Activated T-cell treated with anti-CD3 and anti-CD28 coated beads for 1 hour (primary cell): ENCODE data around the gene FILIP1L.

Experiments used
- DNase-seq: peaks from one replicate; pipeline ENCODE4 v3.0.0-alpha.2; 2020; ENCODE audit warnings: low read depth

The FILIP1L gene

DNA sequence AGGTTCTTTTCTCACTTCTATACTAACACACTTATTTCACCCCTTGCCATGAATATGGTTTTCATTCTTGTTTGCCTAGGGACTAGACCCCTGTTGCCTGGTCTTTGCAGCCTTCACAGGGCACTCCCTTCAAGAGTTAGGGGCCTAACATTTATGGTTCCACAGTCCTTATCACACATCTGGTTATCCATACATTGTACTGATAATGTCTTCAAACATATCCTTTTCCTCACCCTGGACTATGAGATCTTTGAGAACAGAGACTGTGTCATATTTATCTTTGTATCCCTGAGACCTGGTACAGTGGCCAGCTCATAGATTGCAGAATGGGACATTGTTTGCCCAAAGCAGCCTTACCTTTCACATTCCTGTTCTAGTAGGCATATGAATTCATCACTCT is 190.4 kb downstream of the FILIP1L start:
- DNase-seq: no peak

DNA sequence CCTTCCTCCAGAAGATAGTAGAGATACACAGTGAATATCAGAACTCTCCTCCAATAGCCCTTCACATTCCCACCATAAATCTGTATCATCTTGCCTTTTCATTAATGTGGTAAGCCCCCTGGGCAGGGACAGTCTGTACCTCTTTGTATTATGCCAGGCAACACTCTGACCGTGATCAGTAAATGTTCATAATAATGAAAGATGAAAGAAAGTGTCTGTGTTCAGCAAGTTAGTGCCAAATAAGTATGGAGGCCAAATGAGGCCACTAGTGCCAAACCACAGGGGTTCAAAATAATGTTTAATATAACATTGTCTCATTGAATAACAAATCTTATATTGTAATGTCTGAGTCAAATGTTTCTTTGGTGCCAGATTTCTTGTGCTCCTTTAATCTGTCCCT is 192.3 kb downstream of the FILIP1L start:
- DNase-seq: no peak

DNA sequence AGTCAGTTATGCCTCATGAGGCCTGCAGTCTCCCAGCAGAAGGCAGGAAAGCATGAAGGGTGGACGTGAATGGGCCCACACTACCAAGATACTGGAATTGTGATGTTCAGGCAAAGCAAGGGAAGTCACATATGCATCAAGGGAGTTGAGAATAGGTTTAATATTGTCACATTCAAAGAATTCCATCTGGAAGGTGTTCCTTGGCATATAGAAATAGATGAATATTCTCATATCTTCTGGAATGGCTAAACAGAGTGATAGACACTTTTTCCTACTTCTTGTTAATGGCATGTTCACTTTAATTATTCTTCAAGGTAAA is 193.0 kb downstream of the FILIP1L start:
- no peak for DNase-seq

DNA sequence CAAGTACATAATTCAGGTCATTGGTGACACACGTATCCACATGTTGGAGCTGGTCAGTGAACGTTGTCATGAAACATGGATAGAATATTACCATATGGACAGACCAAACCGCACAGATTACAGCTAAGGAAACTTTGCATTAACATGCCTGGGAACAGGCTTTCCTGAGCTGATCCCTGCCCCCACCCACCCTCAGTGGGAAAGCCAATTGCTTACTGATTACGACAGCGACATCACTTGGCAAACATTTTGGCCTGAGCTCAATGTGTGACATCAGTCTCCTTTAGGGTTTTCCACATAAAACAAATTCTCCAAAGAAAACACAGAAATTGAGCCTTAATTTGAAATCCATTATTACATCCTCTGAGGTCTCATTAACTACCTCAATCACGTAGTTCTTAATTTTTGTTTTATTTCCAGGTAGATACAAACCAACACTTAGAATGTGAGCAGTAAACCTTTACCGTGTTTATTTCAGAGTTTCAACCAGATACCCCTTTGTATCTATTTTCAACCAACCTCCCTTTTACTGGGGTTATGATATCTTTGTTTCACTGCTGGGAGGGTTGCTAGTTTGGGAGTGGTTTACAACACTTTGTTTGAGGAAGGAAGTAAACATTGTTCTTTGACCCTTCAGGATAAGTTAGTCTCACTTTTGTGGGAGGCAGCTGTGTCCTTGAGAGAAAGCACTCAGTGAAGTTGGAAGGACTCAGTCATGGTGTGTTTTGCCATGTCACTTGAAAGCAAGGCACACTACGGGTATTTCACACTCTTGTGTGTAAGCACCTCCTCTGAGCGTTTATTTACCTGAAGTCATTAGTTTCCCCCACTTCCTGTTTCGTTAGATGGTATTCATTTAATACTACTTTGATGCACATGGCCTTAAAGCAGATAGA is 193.6 kb downstream of the FILIP1L start:
- DNase-seq: no peak

DNA sequence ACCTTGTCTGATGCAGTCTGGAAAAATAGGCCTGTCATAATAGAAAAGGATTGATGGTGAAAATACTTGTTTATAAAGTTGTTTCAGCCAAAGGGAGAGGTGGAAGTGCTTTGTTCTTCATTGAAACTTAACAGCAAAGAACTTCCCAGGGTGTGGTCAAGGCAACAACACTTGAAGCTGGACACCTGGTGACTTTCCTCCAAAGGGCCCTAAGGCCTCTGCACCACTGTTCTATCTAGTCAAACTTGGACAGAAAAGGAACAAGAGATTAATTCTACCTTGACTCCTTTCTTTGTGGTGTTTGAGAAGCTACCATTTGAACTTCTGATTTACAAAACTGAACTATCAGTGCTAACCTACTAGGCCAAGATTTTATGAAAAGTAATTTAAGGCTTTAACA is 194.6 kb downstream of the FILIP1L start:
- no peak for DNase-seq

DNA sequence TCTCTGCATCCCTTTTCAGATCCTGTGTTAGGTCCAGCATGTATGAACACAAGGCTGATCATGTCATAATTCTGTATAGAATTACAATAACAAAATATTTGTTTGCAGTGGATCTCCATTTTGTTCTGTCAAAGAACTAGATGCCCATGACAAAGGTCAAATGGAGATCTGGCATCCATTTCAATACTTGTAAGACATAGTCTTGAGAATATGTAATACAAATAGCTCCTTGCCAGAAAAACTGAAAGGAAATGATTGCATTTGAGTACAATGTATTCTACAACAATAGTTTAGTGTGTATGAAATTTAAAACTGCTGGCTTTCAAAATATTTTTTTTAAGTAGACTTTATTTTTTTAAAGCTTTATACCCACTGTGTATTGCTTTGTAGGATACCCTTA is 195.6 kb downstream of the FILIP1L start:
- no peak for DNase-seq

DNA sequence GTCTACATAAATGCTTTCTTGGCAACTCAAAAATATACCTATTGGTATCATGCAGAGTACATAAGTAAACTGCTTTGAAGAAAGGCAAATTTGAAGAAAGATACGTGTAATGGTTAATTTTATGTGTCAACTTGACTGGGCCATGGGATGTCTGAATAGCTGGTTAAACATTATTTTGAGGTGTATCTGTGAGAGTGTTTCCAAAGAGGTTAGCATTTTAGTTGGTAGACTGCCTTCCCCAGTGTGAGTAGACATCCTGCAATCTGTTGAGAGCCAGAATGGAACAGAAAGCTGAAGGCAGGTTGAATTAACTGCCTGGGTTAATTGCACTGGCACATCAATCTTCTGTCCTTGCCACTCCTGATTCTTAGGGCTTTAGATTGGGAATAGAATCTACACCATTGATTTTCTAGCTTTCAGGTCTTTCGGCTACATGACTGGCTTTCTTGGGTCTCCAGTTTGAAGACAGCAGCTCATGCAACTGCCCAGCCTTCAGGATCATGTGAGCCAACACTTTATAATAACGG is 198.3 kb downstream of the FILIP1L start:
- no peak for DNase-seq

DNA sequence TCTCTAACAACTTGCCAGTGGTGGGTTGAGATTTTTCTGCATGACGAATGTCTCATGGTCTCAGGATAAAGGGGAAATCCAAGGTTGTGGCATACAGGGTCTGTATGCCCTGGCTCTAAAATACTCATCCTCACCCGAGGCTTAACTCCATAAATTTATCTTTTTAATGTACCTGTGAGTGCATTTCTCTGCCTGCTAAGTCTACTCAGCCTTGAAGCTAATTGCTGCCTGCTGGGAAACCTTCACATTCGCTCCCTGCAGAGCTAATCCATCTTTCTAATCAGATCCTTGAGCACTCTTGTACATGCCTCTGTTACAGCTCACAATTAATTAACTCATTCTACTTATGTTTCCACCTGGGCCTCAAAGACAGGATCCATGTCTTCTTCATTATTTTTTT is 202.9 kb downstream of the FILIP1L start:
- DNase-seq: no peak

DNA sequence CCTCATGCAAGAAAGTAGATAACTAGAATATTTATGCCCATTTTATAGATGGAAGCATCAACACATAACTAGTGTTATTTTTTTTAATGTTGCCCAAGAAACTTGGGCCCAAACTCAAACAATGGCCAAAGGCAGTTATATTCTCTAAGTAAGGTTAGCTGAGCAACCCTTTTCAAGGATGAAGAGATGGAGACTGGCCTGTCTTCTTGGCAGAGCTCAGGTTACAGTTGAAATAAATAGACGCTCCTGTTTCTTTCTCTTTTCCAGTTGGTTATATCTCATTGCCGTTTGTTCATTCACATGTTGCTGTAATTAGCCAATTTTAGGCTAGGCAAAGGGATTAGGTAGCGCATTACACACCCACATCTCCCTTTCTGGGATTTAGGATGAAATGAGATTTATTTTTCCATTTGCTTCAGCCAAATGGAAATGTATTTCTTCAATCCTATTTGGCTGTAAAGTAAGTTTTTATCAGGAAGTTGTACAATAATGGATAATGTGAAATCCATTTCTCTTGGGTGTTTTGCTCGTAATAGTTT is 203.5 kb downstream of the FILIP1L start:
- no peak for DNase-seq

DNA sequence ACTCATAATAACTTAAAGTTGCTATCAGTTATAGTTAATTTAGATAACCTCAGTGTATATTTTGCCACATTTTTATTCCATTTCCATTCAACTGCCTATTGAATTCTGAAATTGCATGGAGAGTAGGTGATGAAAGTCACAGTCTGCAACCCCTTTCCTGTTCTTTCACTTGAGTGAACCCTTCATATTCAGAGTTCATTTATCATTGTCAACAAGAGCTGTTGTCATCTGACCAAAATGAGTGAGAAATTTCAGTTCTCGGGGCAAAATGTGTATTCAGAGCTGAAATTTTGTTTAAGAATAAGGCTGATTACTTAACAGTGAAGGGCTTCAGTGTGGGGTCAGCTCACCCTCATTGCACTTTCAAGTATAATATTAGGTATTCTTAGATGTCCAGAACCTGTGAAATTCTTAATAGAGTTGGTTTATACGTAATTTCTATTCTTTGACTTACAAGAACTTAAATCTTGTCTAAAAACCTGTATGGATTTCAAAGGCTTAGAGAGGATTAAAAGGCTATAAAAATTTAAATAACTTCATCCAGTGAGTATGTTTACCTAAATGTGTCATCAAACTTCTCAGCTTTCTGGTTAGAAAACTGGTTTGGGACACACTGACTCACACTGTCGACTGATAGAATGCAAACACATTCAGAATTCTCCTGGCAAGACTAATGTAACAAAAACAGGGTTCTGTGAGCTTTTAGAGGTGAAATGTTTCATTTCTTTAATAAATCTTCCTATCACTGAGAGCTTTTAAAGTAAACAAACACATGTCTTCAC is 204.4 kb downstream of the FILIP1L start:
- no peak for DNase-seq

DNA sequence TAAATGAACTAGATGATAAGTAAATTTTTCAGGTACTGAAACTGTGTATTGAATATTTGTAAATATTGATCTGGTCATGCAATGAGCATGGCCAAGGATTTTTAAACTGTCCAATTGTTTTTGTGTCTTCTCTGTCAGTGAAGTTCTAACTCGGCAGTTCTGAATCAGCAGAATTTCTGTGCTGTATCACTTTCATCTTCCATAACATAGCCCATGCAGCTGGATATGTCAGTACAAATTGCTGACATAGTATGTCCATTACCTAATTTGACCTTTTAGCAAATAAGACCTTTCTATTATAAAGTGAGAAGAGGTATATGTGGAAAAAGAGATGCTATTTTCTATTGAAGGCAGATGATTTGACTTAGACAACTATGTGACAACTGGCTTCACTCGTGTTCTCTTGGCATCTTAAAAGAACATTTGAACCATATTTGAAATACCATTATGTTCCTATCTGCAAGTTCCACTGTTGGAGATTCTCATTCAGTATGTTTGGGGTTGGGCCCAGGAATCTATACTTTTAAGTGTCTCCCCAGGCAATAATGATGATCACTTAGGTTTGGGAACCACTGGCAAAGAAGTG is 206.2 kb downstream of the FILIP1L start:
- DNase-seq: no peak

DNA sequence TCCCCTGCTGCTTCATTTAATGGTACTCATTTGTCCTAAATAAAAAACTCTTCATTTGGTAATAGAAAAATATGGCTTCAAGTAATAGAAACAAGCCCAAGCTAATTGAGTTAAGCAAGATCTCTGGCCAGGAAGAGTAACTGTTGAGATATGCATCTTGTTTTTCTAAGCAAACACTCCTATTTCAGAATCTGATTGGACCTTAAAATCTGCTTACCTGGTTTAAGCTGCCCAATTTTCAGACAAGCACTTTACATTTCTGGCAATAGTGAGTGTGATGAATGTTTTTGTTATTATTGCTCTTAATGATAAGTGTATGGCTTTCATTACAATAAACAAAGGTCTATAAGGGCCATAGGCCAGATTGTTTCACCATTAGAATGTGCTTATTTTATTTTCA is 210.4 kb downstream of the FILIP1L start:
- DNase-seq: no peak

DNA sequence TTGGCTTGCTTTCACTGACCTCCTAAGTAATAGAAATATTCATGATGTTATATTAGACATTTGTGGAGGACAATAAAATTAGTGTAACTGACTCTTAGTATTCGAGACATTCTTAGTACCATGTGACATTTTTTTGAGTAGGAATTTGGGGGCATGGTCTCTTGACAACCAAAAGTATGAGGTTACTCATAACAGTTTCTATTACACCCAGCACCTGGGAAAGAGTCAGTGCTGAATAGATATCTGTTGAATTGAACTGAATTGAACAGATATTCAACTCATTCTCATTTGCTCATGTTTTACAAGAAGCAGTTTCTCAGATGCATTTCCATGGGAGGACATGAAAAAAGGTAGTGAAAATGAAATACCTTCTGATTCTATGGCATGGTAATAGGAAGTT is 212.2 kb downstream of the FILIP1L start:
- no peak for DNase-seq

DNA sequence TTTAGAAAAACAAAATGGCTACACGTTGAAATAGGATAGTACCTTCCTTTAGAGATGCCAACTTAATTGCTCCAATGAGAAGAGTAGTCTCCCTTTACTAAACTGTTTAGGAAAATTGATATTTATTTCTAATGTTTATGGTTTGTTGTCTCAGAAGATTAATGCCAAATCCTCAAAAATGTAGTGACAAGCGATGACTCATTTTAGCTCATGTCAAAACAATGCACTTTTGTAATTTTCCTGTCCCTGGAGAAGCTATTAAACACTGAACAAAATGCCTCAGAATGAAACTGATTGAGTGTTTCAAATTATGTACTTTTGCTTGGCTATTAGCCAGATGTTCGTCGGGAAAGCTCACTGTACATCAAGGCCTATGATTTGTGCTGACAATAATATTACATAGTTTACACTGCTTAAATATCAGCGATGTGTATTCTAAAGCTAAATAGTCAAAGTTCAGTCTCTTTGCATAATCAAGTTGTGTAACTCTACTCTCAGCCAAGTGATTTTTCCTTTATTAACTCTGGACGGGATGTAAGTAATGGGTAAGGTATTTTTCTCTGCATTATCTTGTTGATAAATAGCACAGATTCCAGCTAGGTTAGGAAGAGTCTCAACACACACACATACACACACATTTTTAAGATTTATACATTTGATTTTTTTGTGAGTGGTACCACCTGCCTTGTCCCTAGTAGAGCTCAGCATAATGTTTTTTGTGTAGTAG is 212.9 kb downstream of the FILIP1L start:
- DNase-seq: no peak

DNA sequence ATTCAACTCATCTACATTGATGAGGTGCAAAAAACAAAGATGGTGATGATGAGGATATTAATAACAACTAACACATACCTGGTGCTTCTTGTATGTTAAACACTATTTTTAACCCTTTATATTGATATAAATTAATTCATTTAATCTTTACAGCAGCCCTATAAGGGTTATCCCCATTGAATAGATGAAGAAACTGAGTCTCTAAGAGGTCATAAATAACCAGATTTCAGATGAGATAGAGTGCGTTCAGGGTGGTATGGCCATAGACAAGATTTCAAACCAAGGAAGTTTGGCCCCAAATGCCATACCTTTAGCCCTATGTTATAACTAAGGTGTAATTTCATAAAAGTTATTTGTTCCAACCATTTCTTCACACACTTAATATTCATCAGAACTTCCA is 214.1 kb downstream of the FILIP1L start:
- DNase-seq: no peak

DNA sequence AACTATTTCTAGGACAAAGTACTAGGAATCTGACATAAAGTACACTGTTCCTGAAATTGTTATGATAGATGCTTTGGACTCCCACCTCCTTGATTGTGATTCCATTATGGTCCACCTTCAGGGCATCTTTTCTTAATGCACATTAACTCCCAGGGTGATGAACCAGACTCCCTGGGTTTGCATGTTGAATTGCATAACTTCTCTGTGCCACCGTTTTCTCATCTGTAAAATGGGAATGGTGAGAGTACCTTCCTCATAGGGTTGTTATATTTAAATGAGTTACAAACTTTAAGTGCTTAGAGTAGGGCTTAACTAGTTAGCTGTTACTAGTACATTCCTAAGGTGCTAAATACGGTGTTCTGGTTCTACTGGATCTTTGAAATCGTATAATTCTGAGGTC is 214.7 kb downstream of the FILIP1L start:
- no peak for DNase-seq

DNA sequence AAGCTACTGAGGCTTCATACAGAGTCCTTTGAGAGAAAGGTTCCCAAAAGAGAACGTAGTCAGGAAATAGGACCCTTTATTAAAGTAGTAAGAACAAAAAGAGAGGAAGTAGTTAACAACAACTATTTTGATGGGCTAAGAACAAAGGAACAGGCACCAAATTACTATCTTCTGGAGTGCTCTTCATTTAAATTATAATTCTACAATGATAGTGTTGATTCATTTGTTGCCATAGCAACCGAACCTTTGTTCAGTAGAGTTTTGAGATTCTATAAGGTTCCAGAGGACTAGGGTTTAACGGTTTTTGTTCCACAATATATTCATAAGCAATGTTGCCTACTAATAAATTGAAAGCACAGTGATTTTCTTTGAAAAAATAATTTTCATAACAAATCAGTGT is 217.8 kb downstream of the FILIP1L start:
- DNase-seq: no peak

DNA sequence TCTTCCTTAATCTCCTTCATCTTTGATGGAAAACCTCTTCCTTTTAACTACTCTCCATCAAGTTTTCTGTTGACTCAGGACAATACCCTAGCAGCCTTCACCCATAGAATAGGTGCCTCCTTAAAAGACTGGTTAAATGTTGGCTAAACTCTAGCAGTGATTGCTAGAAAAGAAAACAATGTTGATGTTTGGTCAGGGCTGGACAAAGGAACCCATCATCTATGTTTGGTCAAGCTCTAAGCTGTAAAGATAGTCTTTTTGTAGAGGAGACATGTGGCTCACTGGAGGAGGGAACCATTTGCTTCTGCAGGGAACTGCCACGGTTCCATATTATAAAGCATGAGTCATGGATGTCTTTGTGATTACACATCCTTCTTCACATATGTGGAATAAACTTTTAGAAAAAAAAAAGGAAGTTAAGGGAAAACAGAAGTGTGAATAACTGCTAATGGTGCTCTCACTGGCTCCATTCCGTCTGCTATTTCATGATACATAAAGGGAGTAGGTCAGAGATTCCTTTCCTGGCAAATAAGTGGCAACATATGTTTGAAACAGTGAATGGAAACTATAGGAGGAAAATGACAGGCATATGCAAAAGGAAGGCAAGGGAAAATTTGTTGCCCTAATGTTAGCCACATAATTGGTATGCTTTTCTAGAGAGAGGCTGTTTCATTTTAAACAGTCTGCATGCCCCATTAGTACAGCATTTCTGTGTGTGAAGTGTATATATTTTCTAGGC is 218.4 kb downstream of the FILIP1L start:
- no peak for DNase-seq

DNA sequence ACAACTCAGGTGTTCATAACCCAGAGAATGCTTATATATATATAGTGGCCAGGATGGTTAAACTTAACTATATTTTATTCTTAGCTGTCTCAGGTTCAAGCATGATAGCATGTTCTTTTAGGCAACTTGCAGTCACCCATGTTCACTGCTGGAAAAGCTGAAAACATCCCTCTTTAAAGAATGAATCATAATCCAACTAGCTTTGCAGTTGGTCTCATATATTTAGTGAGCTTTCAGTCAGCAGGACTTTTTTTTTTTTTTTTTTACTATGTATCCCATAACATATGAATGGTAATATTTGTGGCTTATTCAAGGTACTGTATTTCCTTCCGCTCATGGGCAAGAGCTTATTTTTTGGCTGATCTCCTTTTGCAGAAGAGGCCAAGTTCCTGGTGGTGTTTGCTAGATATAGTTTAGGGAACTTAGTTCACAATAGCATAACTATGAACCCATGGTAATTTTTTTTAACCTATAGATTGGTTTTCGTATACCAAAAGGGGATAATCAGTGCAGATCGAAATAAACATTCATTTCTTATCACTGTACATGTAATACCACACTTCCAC is 219.1 kb downstream of the FILIP1L start:
- no peak for DNase-seq

DNA sequence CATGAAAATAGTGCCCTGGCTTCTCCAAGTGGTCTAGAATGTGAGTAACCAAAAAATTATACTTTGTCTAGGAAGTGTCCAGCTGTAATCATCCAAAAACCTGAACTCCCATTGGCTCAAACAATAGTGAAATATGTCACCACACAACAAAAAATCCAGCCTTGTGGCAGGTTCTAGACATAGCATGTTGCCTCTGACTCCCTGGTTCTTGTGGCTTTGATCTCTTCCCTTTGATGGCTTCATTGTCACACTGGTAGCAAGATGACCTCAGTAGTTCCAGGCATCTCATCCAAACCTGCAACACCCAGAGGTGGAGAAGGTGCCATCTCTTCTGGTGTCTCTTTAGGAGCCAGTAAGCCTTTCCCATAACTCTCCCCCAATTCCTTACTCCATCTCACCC is 222.0 kb downstream of the FILIP1L start:
- DNase-seq: no peak
